Stomach smooth muscle (tissue), 2 donors: ENCODE measurements around the gene NLRP3.

ENCODE experiments used
- H3K27ac ChIP-seq: one replicate; pipeline ENCODE4 v1.7.0; 2013; ENCODE audit warnings: mild to moderate bottlenecking, low read length, inconsistent platforms
- H3K27me3 ChIP-seq, 2 donors: one replicate each; pipeline ENCODE4 v1.7.0; 2013; ENCODE audit warnings: low read length in 2 of 2; ENCODE audit not compliant: insufficient read depth in 2 of 2, control insufficient read depth in 1 of 2
- H3K36me3 ChIP-seq, 2 donors: one replicate each; pipeline ENCODE4 v1.7.0; 2013; ENCODE audit warnings: low read length in 2 of 2; ENCODE audit not compliant: control insufficient read depth in 2 of 2, insufficient read depth in 2 of 2
- H3K4me1 ChIP-seq: one replicate; pipeline ENCODE4 v1.7.0; 2013; ENCODE audit warnings: low read length; ENCODE audit not compliant: control insufficient read depth, insufficient read depth
- H3K4me3 ChIP-seq, 2 donors: one replicate each; pipeline ENCODE4 v1.7.0; 2013; ENCODE audit warnings: low read length in 2 of 2
- H3K9ac ChIP-seq, 2 donors: one replicate each; pipeline ENCODE4 v1.7.0; 2013; ENCODE audit warnings: low read length in 2 of 2, mild to moderate bottlenecking in 1 of 2
- H3K9me3 ChIP-seq, 2 donors: one replicate each; pipeline ENCODE4 v1.7.0; 2013; ENCODE audit warnings: low read length in 2 of 2; ENCODE audit not compliant: control insufficient read depth in 2 of 2
- donor health status: healthy.
- donor health status: Pancreatic carcinoma.

NLRP3 gene

GRCh38 chr1:247440001-247440620 lies 24.1 kb downstream of the NLRP3 start:
- H3K9ac ChIP-seq = no peak overlapping the region
- H3K9me3 ChIP-seq = no peaks in the 10 kb centered on the region
- no peak overlapping the region for H3K27ac ChIP-seq
- no peak overlapping the region for H3K4me3 ChIP-seq
- peaks cover 0 to 3% of the 10 kb centered on the region in 2 donors for H3K27me3 ChIP-seq
- no peaks in the 10 kb centered on the region for H3K36me3 ChIP-seq
- no peaks in the 10 kb centered on the region for H3K4me1 ChIP-seq

GRCh38 chr1:247441606-247442005 lies 25.6 kb downstream of the NLRP3 start:
- Histone ChIP-seq H3K36me3 (no peaks in the 10 kb centered on the region), H3K9ac (no peak overlapping the region), H3K27ac (no peak overlapping the region), H3K4me1 (no peaks in the 10 kb centered on the region), H3K9me3 (no peaks in the 10 kb centered on the region), H3K4me3 (no peak overlapping the region), H3K27me3 (peaks cover 0 to 3% of the 10 kb centered on the region in 2 donors)

GRCh38 chr1:247442164-247442563 lies 26.2 kb downstream of the NLRP3 start:
- Histone ChIP-seq H3K27ac (no peak overlapping the region), H3K9ac (no peak overlapping the region), H3K36me3 (no peaks in the 10 kb centered on the region), H3K4me1 (no peaks in the 10 kb centered on the region), H3K27me3 (peaks cover 0 to 3% of the 10 kb centered on the region in 2 donors), H3K9me3 (no peaks in the 10 kb centered on the region), H3K4me3 (no peak overlapping the region)

- H3K4me3 ChIP-seq = no peak overlapping the region
- H3K27me3 ChIP-seq = peaks cover 0 to 3% of the 10 kb centered on the region in 2 donors
- H3K27ac ChIP-seq = no peak overlapping the region
- H3K36me3 ChIP-seq = no peaks in the 10 kb centered on the region
- H3K4me1 ChIP-seq = no peaks in the 10 kb centered on the region
- no peaks in the 10 kb centered on the region for H3K9me3 ChIP-seq
- no peak overlapping the region for H3K9ac ChIP-seq
Observed at GRCh38 chr1:247443641-247444040, 27.7 kb downstream of the NLRP3 start.

GRCh38 chr1:247444571-247444970 lies 28.6 kb downstream of the NLRP3 start:
- H3K27me3 ChIP-seq = peaks cover 0 to 3% of the 10 kb centered on the region in 2 donors
- no peaks in the 10 kb centered on the region for H3K9me3 ChIP-seq
- no peaks in the 10 kb centered on the region for H3K4me1 ChIP-seq
- H3K27ac ChIP-seq = no peak overlapping the region
- H3K36me3 ChIP-seq = no peaks in the 10 kb centered on the region
- H3K4me3 ChIP-seq = no peak overlapping the region
- H3K9ac ChIP-seq = no peak overlapping the region

- peaks cover 0 to 3% of the 10 kb centered on the region in 2 donors for H3K27me3 ChIP-seq
- no peak overlapping the region for H3K4me3 ChIP-seq
- no peak overlapping the region for H3K9ac ChIP-seq
- no peaks in the 10 kb centered on the region for H3K9me3 ChIP-seq
- H3K27ac ChIP-seq = no peak overlapping the region
- H3K36me3 ChIP-seq = no peaks in the 10 kb centered on the region
- no peaks in the 10 kb centered on the region for H3K4me1 ChIP-seq
Observed at GRCh38 chr1:247445526-247446356, 29.8 kb downstream of the NLRP3 start.

- H3K27me3 ChIP-seq = peaks cover 0 to 3% of the 10 kb centered on the region in 2 donors
- peak overlapping the region in 1 of 2 donors; percentile 61 for H3K4me3 ChIP-seq
- no peak overlapping the region for H3K27ac ChIP-seq
- H3K4me1 ChIP-seq = no peaks in the 10 kb centered on the region
- no peaks in the 10 kb centered on the region for H3K36me3 ChIP-seq
- H3K9ac ChIP-seq = peak overlapping the region in 1 of 2 donors; percentile 62
- H3K9me3 ChIP-seq = no peaks in the 10 kb centered on the region
Observed at GRCh38 chr1:247447162-247447909, 31.4 kb downstream of the NLRP3 start.

GRCh38 chr1:247448107-247448791 lies 32.3 kb downstream of the NLRP3 start:
- Histone ChIP-seq H3K4me3 (peak overlapping the region; percentile 61 to 78), H3K27ac (peak overlapping the region; percentile 46)

GRCh38 chr1:247451388-247452010 lies 35.5 kb downstream of the NLRP3 start:
- no peak overlapping the region for H3K9ac ChIP-seq
- H3K27ac ChIP-seq = no peak overlapping the region
- H3K9me3 ChIP-seq = no peaks in the 10 kb centered on the region
- H3K27me3 ChIP-seq = peaks cover 0 to 5% of the 10 kb centered on the region in 2 donors
- no peaks in the 10 kb centered on the region for H3K36me3 ChIP-seq
- no peak overlapping the region for H3K4me3 ChIP-seq
- no peaks in the 10 kb centered on the region for H3K4me1 ChIP-seq

More at GRCh38 chr1:247448107-247448791, 32.3 kb downstream of the NLRP3 start:
- peak overlapping the region; percentile 62 to 73 for H3K9ac ChIP-seq
- peaks cover 0 to 3% of the 10 kb centered on the region in 2 donors for H3K27me3 ChIP-seq
- no peaks in the 10 kb centered on the region for H3K4me1 ChIP-seq
- H3K9me3 ChIP-seq = no peaks in the 10 kb centered on the region
- H3K36me3 ChIP-seq = no peaks in the 10 kb centered on the region
